ENCODE data around the gene ZNF787.

ZNF787 gene

DNA sequence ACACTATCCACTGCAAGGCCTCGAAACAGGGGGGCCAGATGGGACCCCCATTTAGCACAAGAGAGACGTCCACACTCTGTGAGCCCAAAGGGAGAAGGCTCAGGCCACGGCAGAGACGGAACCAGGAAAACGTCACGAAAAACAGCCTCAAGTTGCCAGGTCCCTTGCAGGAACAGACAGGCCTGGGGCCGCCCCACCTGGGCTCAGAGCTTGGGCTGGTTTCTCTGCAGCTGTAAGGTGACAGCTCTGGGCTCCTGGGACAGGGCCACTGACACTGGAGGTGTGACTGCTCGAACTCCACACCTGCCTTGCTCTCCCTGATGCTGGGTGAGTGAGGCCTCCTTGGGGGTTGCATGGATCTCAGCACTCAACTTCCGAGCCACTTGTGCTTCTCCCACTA lies 3.2 kb downstream of the ZNF787 start:
- TF ChIP-seq, protein P1, sequence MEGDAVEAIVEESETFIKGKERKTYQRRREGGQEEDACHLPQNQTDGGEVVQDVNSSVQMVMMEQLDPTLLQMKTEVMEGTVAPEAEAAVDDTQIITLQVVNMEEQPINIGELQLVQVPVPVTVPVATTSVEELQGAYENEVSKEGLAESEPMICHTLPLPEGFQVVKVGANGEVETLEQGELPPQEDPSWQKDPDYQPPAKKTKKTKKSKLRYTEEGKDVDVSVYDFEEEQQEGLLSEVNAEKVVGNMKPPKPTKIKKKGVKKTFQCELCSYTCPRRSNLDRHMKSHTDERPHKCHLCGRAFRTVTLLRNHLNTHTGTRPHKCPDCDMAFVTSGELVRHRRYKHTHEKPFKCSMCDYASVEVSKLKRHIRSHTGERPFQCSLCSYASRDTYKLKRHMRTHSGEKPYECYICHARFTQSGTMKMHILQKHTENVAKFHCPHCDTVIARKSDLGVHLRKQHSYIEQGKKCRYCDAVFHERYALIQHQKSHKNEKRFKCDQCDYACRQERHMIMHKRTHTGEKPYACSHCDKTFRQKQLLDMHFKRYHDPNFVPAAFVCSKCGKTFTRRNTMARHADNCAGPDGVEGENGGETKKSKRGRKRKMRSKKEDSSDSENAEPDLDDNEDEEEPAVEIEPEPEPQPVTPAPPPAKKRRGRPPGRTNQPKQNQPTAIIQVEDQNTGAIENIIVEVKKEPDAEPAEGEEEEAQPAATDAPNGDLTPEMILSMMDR (IDR thresholded peaks at IDR 0.05; ENCODE audit: low read depth, low read length): no peak
- in situ Hi-C loops (cut with HindIII; ENCODE audit: low sequenced_read_pairs): no loop called here

DNA sequence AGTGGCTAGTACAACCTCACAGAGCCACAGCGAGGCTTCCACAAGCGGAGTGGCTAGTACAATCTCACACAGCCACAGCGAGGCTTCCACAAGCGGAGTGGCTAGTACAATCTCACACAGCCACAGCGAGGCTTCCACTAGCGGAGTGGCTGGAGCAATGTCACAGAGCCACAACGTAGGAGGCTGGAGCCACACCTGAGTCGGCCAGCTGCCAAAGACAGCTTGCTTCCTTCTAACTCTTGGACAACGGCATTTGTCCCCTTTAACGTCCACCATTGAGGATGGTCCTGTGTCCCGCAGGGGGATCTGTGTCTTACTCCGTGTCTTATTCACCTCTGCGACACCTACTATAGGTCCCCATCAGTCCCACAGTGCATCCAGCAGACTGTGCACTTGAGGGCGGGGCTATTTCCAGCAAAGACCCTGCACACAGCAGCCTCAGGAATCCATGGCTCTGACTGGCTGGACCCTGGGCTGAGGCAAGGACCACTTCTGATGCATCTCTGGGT lies 3.7 kb downstream of the ZNF787 start:
- no peak for DNase-seq (ENCODE audit: low read depth, low spot score)
- TF ChIP-seq, protein P1 (IDR thresholded peaks at IDR 0.05; ENCODE audit: low read depth, low read length): no peak
- H3K4me3 ChIP-seq (ENCODE audit: low read depth, low read length): no peak overlapping the region
- in situ Hi-C loops (cut with HindIII; ENCODE audit: low sequenced_read_pairs): no loop called here

More for the DNA sequence above, 3.2 kb downstream of the ZNF787 start:
- H3K4me3 ChIP-seq (ENCODE audit: low read depth, low read length): no peak overlapping the region
- DNase-seq (ENCODE audit: low read depth, low spot score): no peak

DNA sequence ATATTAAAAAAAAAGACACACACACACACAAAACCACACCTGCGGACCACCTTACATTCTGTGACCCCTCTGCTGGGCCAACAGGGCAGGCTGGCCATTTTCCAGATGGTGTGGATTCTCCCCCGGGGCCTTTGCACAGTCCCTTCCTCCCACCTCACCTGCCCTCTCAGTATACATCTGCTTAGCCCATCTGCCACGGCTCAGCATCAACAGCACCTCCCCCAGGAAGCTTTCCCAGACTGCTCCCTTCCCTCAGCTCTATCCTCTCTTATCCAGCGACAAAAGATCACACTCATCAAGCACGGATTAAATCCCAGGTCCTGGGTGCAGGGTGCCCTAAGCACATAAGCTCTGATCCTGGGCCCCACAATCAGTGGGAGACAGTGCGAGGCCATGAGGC lies 4.5 kb downstream of the ZNF787 start:
- TF ChIP-seq, protein P1 (IDR thresholded peaks at IDR 0.05; ENCODE audit: low read depth, low read length): no peak
- in situ Hi-C loops (cut with HindIII; ENCODE audit: low sequenced_read_pairs): no loop called here
- no peak overlapping the region for H3K4me3 ChIP-seq (ENCODE audit: low read depth, low read length)
- no peak for DNase-seq (ENCODE audit: low read depth, low spot score)

DNA sequence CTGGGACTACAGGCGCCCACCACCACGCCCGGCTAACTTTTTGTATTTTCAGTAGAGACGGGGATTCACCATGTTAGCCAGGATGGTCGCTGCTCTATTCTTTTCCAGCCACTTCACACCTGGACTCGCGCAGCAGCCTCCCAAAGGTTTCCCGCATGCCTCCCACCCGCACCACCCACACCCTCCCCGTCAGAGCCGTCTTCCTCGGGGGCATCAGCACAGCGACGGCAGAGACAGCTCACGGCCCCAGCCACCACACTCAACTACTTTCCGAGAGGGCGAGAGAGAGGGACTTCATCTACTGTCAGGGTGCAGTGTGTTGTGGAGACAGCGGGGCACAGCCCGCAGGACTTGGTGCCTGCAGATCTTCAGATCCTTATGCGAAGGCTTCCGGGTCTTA lies 5.6 kb downstream of the ZNF787 start:
- no peak overlapping the region for H3K4me3 ChIP-seq (ENCODE audit: low read depth, low read length)
- TF ChIP-seq, protein P1 (IDR thresholded peaks at IDR 0.05; ENCODE audit: low read depth, low read length): no peak
- in situ Hi-C loops (cut with HindIII; ENCODE audit: low sequenced_read_pairs): no loop called here
- DNase-seq (ENCODE audit: low read depth, low spot score): no peak

DNA sequence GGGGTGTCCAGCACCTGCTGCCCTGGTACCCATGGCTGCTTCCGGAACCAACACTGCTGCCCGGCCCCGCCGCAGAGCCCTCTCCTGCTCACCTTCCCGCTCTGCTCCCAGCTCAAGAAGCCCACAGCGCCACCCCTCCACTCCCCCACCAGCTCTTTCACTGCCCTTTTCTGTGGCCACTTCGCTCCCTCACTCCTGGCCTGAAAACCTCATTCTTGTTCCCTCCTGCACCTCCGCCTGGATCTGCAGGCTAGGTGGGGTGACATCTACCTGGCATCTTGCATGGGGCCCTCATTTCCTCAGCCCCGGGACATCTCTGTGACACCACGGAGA lies 6.4 kb downstream of the ZNF787 start:
- no peak for DNase-seq (ENCODE audit: low read depth, low spot score)
- H3K4me3 ChIP-seq (ENCODE audit: low read depth, low read length): no peak overlapping the region
- in situ Hi-C loops (cut with HindIII; ENCODE audit: low sequenced_read_pairs): no loop called here
- TF ChIP-seq, protein P1 (IDR thresholded peaks at IDR 0.05; ENCODE audit: low read depth, low read length): no peak

DNA sequence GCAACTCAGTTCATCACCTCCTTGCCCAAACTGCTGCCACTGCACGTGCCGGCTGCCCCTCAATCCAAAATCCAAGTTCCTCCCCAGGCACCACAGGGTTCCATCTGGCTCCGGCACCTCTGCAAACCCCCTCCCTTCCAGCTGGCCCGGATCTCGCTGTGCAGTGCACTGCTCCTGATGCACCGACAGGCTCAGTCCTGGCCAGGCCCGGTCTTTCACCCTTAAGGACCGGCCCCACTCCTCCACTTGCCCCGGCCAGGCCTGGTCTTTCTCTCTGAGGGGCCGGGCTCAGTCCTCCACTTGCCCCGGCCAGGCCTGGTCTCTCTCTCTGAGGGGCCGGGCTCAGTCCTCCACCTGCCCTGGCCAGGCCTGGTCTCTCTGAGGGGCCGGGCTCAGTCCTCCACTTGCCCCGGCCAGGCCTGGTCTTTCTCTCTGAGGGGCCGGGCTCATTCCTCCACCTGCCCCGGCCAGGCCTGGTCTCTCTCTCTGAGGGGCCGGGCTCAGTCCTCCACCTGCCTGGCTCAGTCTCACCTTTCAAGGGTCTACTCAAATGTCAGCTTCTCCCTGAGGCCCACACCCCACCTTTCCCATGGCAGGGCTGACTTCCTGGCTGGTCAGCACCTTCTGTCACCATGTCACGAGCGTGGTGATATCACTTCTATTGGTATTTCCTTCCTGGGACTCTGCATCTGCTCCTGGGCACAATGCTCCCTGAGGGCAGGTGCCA lies 6.9 kb downstream of the ZNF787 start:
- no peak overlapping the region for H3K4me3 ChIP-seq (ENCODE audit: low read depth, low read length)
- in situ Hi-C loops (cut with HindIII; ENCODE audit: low sequenced_read_pairs): no loop called here
- TF ChIP-seq, protein P1 (IDR thresholded peaks at IDR 0.05; ENCODE audit: low read depth, low read length): no peak
- DNase-seq (ENCODE audit: low read depth, low spot score): no peak
